Measurements from ENCODE around the gene PIEZO2. TPM values are rescaled to one million over a fixed set of nuclear protein-coding genes. Genes with fewer than 3 reads are reported as not detected.

Gene PIEZO2
- polyA plus RNA-seq, 1 donor from 2014 or later = 0.30 TPM

DNA sequence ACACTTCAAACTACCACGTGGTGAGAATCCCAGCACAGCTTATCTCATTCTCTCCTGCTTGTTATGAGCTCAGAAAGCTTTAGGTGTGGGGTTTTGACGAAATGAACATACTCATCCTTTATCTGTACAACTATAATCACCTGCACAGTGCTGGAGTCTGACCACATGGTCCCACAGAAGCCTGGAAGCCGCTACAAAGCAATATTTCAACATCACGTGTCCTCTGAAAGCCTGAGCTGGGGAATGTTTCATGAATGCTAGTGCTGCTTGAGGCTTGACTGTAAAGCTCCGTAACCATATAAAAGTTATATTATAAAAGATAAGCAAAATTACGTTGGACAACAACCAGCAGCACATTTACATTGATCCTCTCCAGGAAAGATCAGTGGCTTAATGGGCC lies 43.9 kb downstream of the PIEZO2 start:
- Histone ChIP-seq H3K27me3 (ENCODE audit: insufficient read depth, low read depth, low read length) (no peaks in the 10 kb centered on the region), H3K27ac (ENCODE audit: low read length) (no peak overlapping the region), H3K79me2 (replicated peaks; ENCODE audit: insufficient read depth, low read length) (no peaks in the 10 kb centered on the region), H3K36me3 (ENCODE audit: insufficient read depth, low read length) (no peaks in the 10 kb centered on the region), H3K4me3 (ENCODE audit: low read length) (no peak overlapping the region), H3K9me3 (ENCODE audit: low read length) (no peaks in the 10 kb centered on the region), H3K9me2 (ENCODE audit: insufficient read depth, low read length) (no peaks in the 10 kb centered on the region), H4K20me1 (ENCODE audit: insufficient read depth) (no peaks in the 10 kb centered on the region), H3K9ac (ENCODE audit: low read length) (no peak overlapping the region), H3K4me2 (ENCODE audit: low read length) (no peak overlapping the region), H2AFZ (ENCODE audit: low read depth, low read length) (no peak overlapping the region), H3F3A (ENCODE audit: insufficient read depth, low read length, poor library complexity, severe bottlenecking) (no peaks in the 10 kb centered on the region)
- no peak for TF ChIP-seq TAF1 (IDR thresholded peaks at IDR 0.05; ENCODE audit: low read depth)
- TF ChIP-seq MXI1 (conservative IDR thresholded peaks at IDR 0.05; ENCODE audit: poor library complexity, severe bottlenecking) = no peak
- TF ChIP-seq, protein P1, sequence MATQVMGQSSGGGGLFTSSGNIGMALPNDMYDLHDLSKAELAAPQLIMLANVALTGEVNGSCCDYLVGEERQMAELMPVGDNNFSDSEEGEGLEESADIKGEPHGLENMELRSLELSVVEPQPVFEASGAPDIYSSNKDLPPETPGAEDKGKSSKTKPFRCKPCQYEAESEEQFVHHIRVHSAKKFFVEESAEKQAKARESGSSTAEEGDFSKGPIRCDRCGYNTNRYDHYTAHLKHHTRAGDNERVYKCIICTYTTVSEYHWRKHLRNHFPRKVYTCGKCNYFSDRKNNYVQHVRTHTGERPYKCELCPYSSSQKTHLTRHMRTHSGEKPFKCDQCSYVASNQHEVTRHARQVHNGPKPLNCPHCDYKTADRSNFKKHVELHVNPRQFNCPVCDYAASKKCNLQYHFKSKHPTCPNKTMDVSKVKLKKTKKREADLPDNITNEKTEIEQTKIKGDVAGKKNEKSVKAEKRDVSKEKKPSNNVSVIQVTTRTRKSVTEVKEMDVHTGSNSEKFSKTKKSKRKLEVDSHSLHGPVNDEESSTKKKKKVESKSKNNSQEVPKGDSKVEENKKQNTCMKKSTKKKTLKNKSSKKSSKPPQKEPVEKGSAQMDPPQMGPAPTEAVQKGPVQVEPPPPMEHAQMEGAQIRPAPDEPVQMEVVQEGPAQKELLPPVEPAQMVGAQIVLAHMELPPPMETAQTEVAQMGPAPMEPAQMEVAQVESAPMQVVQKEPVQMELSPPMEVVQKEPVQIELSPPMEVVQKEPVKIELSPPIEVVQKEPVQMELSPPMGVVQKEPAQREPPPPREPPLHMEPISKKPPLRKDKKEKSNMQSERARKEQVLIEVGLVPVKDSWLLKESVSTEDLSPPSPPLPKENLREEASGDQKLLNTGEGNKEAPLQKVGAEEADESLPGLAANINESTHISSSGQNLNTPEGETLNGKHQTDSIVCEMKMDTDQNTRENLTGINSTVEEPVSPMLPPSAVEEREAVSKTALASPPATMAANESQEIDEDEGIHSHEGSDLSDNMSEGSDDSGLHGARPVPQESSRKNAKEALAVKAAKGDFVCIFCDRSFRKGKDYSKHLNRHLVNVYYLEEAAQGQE (IDR thresholded peaks at IDR 0.05; ENCODE audit: borderline replicate concordance) = no peak
- TF ChIP-seq EZH2 (IDR thresholded peaks at IDR 0.05; ENCODE audit: borderline replicate concordance, insufficient read depth, low read length, poor library complexity, severe bottlenecking) = no peak
- no peak for TF ChIP-seq CTCF (IDR thresholded peaks at IDR 0.05; ENCODE audit: poor library complexity, severe bottlenecking)
- no peak for TF ChIP-seq EP300 (conservative IDR thresholded peaks at IDR 0.05; ENCODE audit: poor library complexity, severe bottlenecking)
- no peak for TF ChIP-seq SMC3 (conservative IDR thresholded peaks at IDR 0.05; ENCODE audit: poor library complexity)
- no peak for TF ChIP-seq RAD21 (conservative IDR thresholded peaks at IDR 0.05)
- no peak for TF ChIP-seq POLR2AphosphoS5 (IDR thresholded peaks at IDR 0.05)

GRCh38 chr18:11104307-11104706 lies 45.1 kb downstream of the PIEZO2 start:
- Histone ChIP-seq H3K4me2 (ENCODE audit: low read length) (no peak overlapping the region), H3K9me2 (ENCODE audit: insufficient read depth, low read length) (no peaks in the 10 kb centered on the region), H3K27ac (ENCODE audit: low read length) (no peak overlapping the region), H2AFZ (ENCODE audit: low read depth, low read length) (no peak overlapping the region), H3K4me3 (ENCODE audit: low read length) (no peak overlapping the region), H3K36me3 (ENCODE audit: insufficient read depth, low read length) (no peaks in the 10 kb centered on the region), H3F3A (ENCODE audit: insufficient read depth, low read length, poor library complexity, severe bottlenecking) (no peaks in the 10 kb centered on the region), H4K20me1 (ENCODE audit: insufficient read depth) (no peaks in the 10 kb centered on the region), H3K9me3 (ENCODE audit: low read length) (no peaks in the 10 kb centered on the region), H3K9ac (ENCODE audit: low read length) (no peak overlapping the region), H3K79me2 (replicated peaks; ENCODE audit: insufficient read depth, low read length) (no peaks in the 10 kb centered on the region), H3K27me3 (ENCODE audit: insufficient read depth, low read depth, low read length) (no peaks in the 10 kb centered on the region)
- TF ChIP-seq RAD21 (conservative IDR thresholded peaks at IDR 0.05) (no peak), MXI1 (conservative IDR thresholded peaks at IDR 0.05; ENCODE audit: poor library complexity, severe bottlenecking) (no peak), SMC3 (conservative IDR thresholded peaks at IDR 0.05; ENCODE audit: poor library complexity) (no peak)
- TF ChIP-seq, protein P1 (IDR thresholded peaks at IDR 0.05; ENCODE audit: borderline replicate concordance) = no peak
